ENCODE data around the gene PITPNM1.

Gene PITPNM1

GRCh38 chr11:67494371-67495233 lies 10.6 kb downstream of the PITPNM1 start:
- TF ChIP-seq POU6F1 (CRISPR knock-in tag; IDR thresholded peaks at IDR 0.05; ENCODE audit: borderline replicate concordance, low read depth) (no peak), CREB5 (CRISPR knock-in tag; IDR thresholded peaks at IDR 0.05; ENCODE audit: low read depth) (no peak), TCF4 (CRISPR knock-in tag; IDR thresholded peaks at IDR 0.05; ENCODE audit: borderline replicate concordance) (no peak), ZNF8 (CRISPR knock-in tag; IDR thresholded peaks at IDR 0.05) (no peak), PATZ1 (CRISPR knock-in tag; IDR thresholded peaks at IDR 0.05; ENCODE audit: borderline replicate concordance) (no peak), ZNF70 (CRISPR knock-in tag; IDR thresholded peaks at IDR 0.05) (no peak), CSDC2 (CRISPR knock-in tag; IDR thresholded peaks at IDR 0.05) (no peak), TSHZ2 (CRISPR knock-in tag; IDR thresholded peaks at IDR 0.05) (no peak), ZFP3 (CRISPR knock-in tag; IDR thresholded peaks at IDR 0.05) (no peak)

GRCh38 chr11:67493548-67494370 lies 11.4 kb downstream of the PITPNM1 start:
- ATAC-seq: no peak
- TF ChIP-seq OSR1 (CRISPR knock-in tag; IDR thresholded peaks at IDR 0.05): no peak
- no peak for TF ChIP-seq ISL1 (CRISPR knock-in tag; IDR thresholded peaks at IDR 0.05)
- TF ChIP-seq ARNTL (CRISPR knock-in tag; IDR thresholded peaks at IDR 0.05; ENCODE audit: borderline replicate concordance, low read depth): no peak
- no peak for TF ChIP-seq CSDC2 (CRISPR knock-in tag; IDR thresholded peaks at IDR 0.05)
- no peak for TF ChIP-seq ZNF70 (CRISPR knock-in tag; IDR thresholded peaks at IDR 0.05)
- no peak for TF ChIP-seq CSRNP3 (CRISPR knock-in tag; IDR thresholded peaks at IDR 0.05)

More at GRCh38 chr11:67494371-67495233, 10.6 kb downstream of the PITPNM1 start:
- ATAC-seq: no peak

- ATAC-seq: no peak
- no peak for TF ChIP-seq ZNF8 (CRISPR knock-in tag; IDR thresholded peaks at IDR 0.05)
- no peak for TF ChIP-seq ZNF565 (CRISPR knock-in tag; conservative IDR thresholded peaks at IDR 0.05; ENCODE audit: low read depth)
- no peak for TF ChIP-seq ISL1 (CRISPR knock-in tag; IDR thresholded peaks at IDR 0.05)
- no peak for TF ChIP-seq CREB5 (CRISPR knock-in tag; IDR thresholded peaks at IDR 0.05; ENCODE audit: low read depth)
- TF ChIP-seq TOX (CRISPR knock-in tag; IDR thresholded peaks at IDR 0.05; ENCODE audit: borderline replicate concordance): no peak
- no peak for TF ChIP-seq ZC3H10 (CRISPR knock-in tag; IDR thresholded peaks at IDR 0.05)
- no peak for TF ChIP-seq BACH2 (CRISPR knock-in tag; IDR thresholded peaks at IDR 0.05; ENCODE audit: borderline replicate concordance)
- TF ChIP-seq OSR1 (CRISPR knock-in tag; IDR thresholded peaks at IDR 0.05): no peak
- no peak for TF ChIP-seq CSRNP3 (CRISPR knock-in tag; IDR thresholded peaks at IDR 0.05)
- no peak for TF ChIP-seq POU6F1 (CRISPR knock-in tag; IDR thresholded peaks at IDR 0.05; ENCODE audit: borderline replicate concordance, low read depth)
- TF ChIP-seq ZFP30 (CRISPR knock-in tag; IDR thresholded peaks at IDR 0.05): no peak
- no peak for TF ChIP-seq ZFP3 (CRISPR knock-in tag; IDR thresholded peaks at IDR 0.05)
- TF ChIP-seq ESRRG (CRISPR knock-in tag; IDR thresholded peaks at IDR 0.05): no peak
Measured at GRCh38 chr11:67492801-67493547, 12.2 kb downstream of the PITPNM1 start.
